Body of pancreas (tissue), 4 donors: ENCODE results near the gene HPX. TPM values are rescaled to one million over a fixed set of nuclear protein-coding genes. Genes with fewer than 3 reads are reported as not detected.

Experiments
- ATAC-seq: fragments of 150-250 bp; one replicate; pipeline ENCODE4 v1.9.1; 2016
- DNase-seq, 4 donors: peaks; one replicate each; pipeline ENCODE4 v3.0.0-alpha.2; 2019
- H3K27ac ChIP-seq, 4 donors: fragments of 200-600 bp; sonication (generic); 1 replicate in 3 of 4; 2 replicates in 1 of 4; pipeline versions ENCODE4 v1.5.1 to v1.6.1; 2016 to 2019; ENCODE audit warnings: mild to moderate bottlenecking in 1 of 4, mixed read lengths in 1 of 4, moderate library complexity in 1 of 4
- H3K27me3 ChIP-seq, 2 donors: fragments of 200-600 bp; sonication (generic); one replicate each; pipeline ENCODE4 v1.6.0; 2016; ENCODE audit warnings: mild to moderate bottlenecking in 1 of 2
- H3K36me3 ChIP-seq, 2 donors: fragments of 200-600 bp; sonication (generic); replicated peaks in 1 of 2; 2 replicates each; pipeline ENCODE4 v1.5.1; 2016; ENCODE audit warnings: low read depth in 2 of 2; ENCODE audit not compliant: insufficient read depth in 1 of 2
- H3K4me1 ChIP-seq: fragments of 200-600 bp; sonication (generic); one replicate; pipeline ENCODE4 v1.6.0; 2016
- H3K4me3 ChIP-seq, 2 donors: fragments of 200-600 bp; sonication (generic); 1 replicate in 1 of 2; 2 replicates in 1 of 2; pipeline ENCODE4 v1.5.1; 2016 to 2019
- H3K9me3 ChIP-seq, 3 donors: fragments of 200-600 bp; sonication (generic); 1 replicate in 2 of 3; 2 replicates in 1 of 3; pipeline ENCODE4 v1.5.1; 2016
- POLR2A ChIP-seq, 3 donors: fragments of 450-650 bp; IDR thresholded peaks; one replicate each; pipeline ENCODE4 v1.6.1; 2016; ENCODE audit warnings: antibody characterized with exemption in 3 of 3, mild to moderate bottlenecking in 2 of 3
- WGBS, 2 donors: methylation state at CpG; one replicate each; pipeline ENCODE4 v1.1.5; 2017; 5-methylcytosine and 5-hydroxymethylcytosine counted together
- intact Hi-C: fragments of 100-400 bp; cut with DNase I; formaldehyde crosslinking; loops from one replicate; pipeline ENCODE4 v1.15.1; 2023
- total RNA-seq, 2 donors: library from RNA; depleted of rRNA; stranded (reverse); fragments of >200 nt; gene quantifications; one replicate each; pipeline ENCODE4 v1.1.0, GENCODE V29; 2016
- TF ChIP-seq, protein P1 (sequence below), 7 experiments: fragments of 450-650 bp in 4 of 7; fragments of 200-600 bp in 3 of 7; sonication (generic) in 3 of 7; IDR thresholded peaks; one replicate each; pipeline ENCODE4 v1.5.1; 2016 to 2019; ENCODE audit warnings: antibody characterized with exemption in 7 of 7

HPX gene
- total RNA-seq, 2 donors from 2014 or later, result 1.3 TPM; not detected in 1

DNA sequence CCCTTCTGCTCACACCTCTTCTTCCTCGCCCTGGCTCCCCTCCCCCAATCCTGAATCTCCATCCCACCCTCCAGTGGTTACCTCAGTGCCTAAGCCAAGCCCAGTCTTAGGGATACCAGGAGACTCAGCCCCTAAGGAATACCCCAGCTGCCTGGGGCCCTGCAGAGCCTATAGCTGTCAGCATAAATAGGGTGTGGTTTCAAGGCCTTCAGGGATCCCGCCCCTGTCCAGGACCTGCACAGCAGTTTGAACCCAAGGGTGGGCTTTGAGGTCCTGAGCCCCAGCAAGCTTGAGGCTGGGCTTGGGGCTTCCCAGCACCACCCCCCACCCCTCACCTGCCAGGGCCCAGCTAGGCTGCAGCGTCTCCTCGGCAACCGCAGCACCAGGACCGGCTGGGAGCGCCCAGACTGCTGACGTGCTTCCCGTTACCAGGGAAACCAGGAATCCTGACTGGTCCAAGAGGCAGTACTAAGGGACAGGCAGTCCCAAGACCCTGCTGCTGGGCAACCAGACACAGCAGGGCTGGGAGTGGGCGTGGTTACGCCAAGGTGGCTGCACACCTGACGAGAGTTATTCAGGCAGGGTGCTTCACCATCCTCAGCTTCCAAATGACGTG, 35.6 kb downstream of the HPX start:
- H3K4me3 ChIP-seq, result no peak overlapping the region
- TF ChIP-seq, protein P1, sequence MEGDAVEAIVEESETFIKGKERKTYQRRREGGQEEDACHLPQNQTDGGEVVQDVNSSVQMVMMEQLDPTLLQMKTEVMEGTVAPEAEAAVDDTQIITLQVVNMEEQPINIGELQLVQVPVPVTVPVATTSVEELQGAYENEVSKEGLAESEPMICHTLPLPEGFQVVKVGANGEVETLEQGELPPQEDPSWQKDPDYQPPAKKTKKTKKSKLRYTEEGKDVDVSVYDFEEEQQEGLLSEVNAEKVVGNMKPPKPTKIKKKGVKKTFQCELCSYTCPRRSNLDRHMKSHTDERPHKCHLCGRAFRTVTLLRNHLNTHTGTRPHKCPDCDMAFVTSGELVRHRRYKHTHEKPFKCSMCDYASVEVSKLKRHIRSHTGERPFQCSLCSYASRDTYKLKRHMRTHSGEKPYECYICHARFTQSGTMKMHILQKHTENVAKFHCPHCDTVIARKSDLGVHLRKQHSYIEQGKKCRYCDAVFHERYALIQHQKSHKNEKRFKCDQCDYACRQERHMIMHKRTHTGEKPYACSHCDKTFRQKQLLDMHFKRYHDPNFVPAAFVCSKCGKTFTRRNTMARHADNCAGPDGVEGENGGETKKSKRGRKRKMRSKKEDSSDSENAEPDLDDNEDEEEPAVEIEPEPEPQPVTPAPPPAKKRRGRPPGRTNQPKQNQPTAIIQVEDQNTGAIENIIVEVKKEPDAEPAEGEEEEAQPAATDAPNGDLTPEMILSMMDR (IDR thresholded peaks at IDR 0.05), result no peak
- no peak for TF ChIP-seq POLR2A (IDR thresholded peaks at IDR 0.05)
- peak overlapping the region in 1 of 4 donors; percentile 46 for H3K27ac ChIP-seq
- no peaks in the 10 kb centered on the region for H3K4me1 ChIP-seq
- DNase-seq, result peak in 3 of 4 donors; percentile 57 to 74 (median 67)
- ATAC-seq, result peak; percentile 58
- no peaks in the 10 kb centered on the region for H3K27me3 ChIP-seq
- H3K9me3 ChIP-seq, result no peaks in the 10 kb centered on the region
- intact Hi-C loops, result no loop called here
- no peaks in the 10 kb centered on the region for H3K36me3 ChIP-seq
- WGBS, 2 donors, result 82 to 84% methylated on average over 5 to 13 of the region's 13 CpGs

DNA sequence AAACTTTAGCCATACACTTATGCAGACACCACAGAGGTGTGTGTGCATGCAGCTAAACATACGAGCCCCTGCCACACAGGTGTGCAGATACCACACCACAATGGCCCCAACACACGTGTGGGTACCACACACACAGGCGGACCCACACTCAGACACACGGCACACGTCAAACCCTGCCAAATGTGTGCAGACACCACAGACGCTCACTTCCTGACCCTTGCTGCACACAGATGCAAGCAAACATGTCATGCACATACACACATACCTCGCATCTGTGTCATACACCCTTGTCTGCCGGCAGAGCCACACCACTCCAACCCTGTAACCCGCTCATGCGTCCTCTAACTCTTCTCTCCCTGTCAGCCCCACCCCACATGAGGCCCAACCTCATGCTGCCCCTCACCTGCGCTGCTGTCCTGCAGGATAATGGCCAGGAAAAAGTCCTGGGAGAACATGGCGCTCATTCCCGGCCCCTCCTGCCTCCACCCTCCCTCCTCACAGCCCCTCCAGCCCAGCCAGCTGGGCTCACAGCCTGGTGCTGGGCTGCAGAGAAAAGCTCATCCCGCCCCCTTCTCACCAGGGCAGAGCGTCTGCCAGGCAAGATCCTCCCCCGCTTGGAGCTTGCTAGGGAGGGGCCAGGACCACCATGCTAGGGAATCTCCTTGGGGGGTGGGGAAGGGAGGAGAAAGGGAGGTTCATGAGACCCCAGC, 36.3 kb downstream of the HPX start:
- Histone ChIP-seq H3K9me3 (no peaks in the 10 kb centered on the region), H3K36me3 (no peaks in the 10 kb centered on the region), H3K27me3 (no peaks in the 10 kb centered on the region), H3K4me1 (no peaks in the 10 kb centered on the region), H3K4me3 (no peak overlapping the region), H3K27ac (peak overlapping the region in 1 of 4 donors; percentile 46)
- TF ChIP-seq POLR2A (IDR thresholded peaks at IDR 0.05), result no peak
- TF ChIP-seq, protein P1 (IDR thresholded peaks at IDR 0.05), result no peak
- DNase-seq (no peak), ATAC-seq (peak; percentile 30)
- intact Hi-C loops, result no loop called here
- 77 to 89% methylated on average over 13 to 16 of the region's 16 CpGs for WGBS, 2 donors

DNA sequence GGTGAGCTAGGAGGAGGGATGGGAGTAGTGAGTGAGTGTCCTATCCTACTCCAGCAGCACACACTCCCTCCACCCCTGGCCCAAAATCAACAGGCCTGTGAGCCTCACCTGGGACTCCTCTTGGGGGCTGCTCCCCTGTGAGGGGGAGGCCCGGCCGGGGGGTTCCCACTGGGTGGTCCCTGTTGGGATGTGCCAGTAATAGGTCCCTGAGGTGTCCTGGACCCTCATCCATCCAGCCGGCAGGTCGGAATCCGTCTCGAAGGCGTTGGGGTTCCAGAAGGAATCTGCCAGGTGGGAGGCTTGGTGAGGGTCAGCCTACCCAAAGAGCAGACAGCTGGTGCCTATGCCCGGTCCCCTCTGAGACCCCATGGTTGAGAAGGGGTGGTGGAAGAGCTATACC, 37.2 kb downstream of the HPX start:
- Histone ChIP-seq H3K9me3 (no peaks in the 10 kb centered on the region), H3K36me3 (no peaks in the 10 kb centered on the region), H3K4me1 (no peaks in the 10 kb centered on the region), H3K4me3 (no peak overlapping the region), H3K27ac (no peak overlapping the region), H3K27me3 (no peaks in the 10 kb centered on the region)
- DNase-seq, result no peak
- 67 to 76% methylated on average over 2 to 8 of the region's 8 CpGs for WGBS, 2 donors
- intact Hi-C loops, result no loop called here
- TF ChIP-seq POLR2A (IDR thresholded peaks at IDR 0.05), result no peak
- TF ChIP-seq, protein P1 (IDR thresholded peaks at IDR 0.05), result no peak
- ATAC-seq, result no peak

DNA sequence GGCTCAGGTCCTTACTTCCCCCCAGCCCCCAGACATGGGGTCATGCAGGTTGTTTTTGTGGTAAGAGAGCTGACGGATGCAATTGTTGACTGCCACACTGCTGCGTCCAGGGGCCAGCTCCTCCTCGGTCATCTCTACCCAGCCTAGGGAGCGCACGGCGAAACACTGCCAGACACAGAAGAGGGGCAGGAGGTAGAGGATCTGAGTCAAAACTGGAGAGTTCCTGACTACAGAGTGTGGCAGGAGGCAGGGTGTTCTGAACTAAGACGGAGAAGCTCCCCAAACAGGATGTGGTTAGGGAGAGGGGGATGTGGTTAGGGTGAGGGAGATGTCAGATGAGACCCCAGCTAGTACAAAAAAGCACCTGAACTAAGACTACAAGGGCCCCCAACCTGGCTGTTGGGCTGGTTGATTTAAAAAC, 38.2 kb downstream of the HPX start:
- Histone ChIP-seq H3K36me3 (no peaks in the 10 kb centered on the region), H3K4me3 (no peak overlapping the region), H3K27ac (no peak overlapping the region), H3K9me3 (no peaks in the 10 kb centered on the region), H3K27me3 (no peaks in the 10 kb centered on the region), H3K4me1 (no peaks in the 10 kb centered on the region)
- intact Hi-C loops, result no loop called here
- ATAC-seq (no peak), DNase-seq (no peak)
- TF ChIP-seq POLR2A (IDR thresholded peaks at IDR 0.05), result no peak
- TF ChIP-seq, protein P1 (IDR thresholded peaks at IDR 0.05), result no peak
- WGBS, 2 donors, result 60 to 89% methylated on average over 7 of the region's 7 CpGs
